ENCODE data around the gene NBPF15.
"Not testable (repeated sequence)": the region's sequence is repeated elsewhere in the genome, so short reads cannot be mapped to it uniquely, and the experiment has no call there.

NBPF15 gene

DNA sequence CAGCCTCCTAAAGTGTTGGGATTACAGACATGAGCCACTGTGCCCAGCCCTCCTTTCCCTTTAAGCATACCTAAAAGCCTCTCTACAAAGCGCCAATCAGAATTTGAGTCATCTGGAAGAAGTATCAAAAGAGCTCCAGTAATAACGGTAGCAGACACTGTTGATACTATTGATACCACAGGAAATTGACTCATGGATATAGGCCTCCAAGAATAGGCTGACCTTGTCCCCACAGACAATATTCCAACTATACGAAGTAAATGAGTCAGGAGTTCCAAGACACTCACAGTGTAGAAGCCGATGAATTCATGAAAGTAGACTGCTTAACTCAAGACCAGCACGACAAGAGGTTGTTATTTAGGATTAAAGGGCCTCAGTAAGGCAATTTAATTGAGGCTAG lies 58.7 kb downstream of the NBPF15 start:
- not testable (repeated sequence) for H3K27ac ChIP-seq

DNA sequence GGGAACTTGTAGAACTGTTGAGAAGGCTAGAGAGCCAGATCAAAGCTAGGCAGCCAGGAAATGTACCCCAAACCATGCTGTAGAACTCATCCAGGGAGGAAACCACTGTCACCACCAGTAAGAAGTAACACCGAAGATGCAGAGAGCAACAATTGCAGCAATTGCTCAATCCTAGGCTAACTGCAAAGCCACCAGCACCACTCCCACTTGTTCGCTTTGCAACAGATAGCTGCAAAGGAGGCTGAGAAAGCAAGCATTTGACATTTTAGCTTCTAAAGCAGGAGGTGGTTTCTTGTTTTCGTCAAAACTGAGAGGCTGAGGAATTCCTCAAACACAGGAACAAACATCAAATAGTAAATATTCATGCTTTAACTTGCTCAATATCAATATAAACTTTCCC lies 89.8 kb downstream of the NBPF15 start:
- H3K27ac ChIP-seq = not testable (repeated sequence)

Data from VCaP (cell line).